A549 treated with AZD9567 at 1 μM for 4 hours (cell line): Measurements from ENCODE around the gene EIF4B. TPM values are rescaled to one million over a fixed set of nuclear protein-coding genes. Genes with fewer than 3 reads are reported as not detected.

Experiments
- total RNA-seq: library from RNA; stranded (reverse); fragments of 200-300 nt; extraction: Qiagen RNA extraction; gene quantifications from 5 replicates; pipeline ENCODE4 v1.2.3, GENCODE V29; 2022; ENCODE audit not compliant: insufficient read depth

Gene EIF4B, protein sequence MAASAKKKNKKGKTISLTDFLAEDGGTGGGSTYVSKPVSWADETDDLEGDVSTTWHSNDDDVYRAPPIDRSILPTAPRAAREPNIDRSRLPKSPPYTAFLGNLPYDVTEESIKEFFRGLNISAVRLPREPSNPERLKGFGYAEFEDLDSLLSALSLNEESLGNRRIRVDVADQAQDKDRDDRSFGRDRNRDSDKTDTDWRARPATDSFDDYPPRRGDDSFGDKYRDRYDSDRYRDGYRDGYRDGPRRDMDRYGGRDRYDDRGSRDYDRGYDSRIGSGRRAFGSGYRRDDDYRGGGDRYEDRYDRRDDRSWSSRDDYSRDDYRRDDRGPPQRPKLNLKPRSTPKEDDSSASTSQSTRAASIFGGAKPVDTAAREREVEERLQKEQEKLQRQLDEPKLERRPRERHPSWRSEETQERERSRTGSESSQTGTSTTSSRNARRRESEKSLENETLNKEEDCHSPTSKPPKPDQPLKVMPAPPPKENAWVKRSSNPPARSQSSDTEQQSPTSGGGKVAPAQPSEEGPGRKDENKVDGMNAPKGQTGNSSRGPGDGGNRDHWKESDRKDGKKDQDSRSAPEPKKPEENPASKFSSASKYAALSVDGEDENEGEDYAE
- total RNA-seq, result 223 to 321 TPM (median 255 TPM) in 5 replicates

DNA sequence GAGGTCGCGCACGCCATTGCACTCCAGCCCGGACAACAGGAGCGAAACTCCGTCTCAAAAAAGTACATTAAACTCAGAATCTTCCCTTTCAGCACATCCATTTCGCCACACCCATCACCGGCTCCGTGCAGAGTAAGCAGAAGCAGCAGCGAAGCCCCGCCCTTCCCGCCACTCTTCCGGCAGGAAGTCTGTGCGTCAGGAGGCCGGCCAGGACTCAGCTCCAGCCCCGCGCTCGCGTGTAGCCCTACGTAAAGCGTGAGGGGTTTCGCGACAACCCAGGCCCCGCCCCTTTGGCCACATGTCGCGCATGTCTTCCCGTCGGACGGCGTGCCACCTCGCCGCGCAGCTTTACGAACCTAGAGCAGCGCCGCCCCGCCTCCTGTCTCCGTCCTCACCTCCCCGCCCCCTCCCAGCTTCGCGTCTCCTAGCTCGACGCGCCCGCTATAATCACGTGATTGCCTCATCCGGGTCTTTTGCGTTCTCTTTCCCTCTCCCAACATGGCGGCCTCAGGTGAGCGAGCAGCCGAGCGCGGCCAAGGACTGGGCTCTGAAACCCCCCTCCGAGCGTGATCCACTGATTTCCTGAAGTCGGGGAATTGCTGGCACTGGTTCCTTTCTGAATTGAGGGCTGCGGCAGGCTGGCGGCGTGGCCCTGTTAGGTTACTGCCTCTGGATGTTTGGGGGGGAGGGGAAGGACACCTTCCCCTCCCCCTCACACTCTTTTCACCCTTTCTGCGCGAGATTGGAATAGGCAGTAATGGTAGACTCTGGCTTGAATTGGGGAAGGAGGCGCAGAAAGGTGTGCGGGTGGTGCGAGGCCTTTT lies at the start of gene EIF4B:
EIF4B (plus strand) TSS at position 471 of the 824 bp plus-strand sequence; CDS start at position 499, 28 bp downstream.

DNA sequence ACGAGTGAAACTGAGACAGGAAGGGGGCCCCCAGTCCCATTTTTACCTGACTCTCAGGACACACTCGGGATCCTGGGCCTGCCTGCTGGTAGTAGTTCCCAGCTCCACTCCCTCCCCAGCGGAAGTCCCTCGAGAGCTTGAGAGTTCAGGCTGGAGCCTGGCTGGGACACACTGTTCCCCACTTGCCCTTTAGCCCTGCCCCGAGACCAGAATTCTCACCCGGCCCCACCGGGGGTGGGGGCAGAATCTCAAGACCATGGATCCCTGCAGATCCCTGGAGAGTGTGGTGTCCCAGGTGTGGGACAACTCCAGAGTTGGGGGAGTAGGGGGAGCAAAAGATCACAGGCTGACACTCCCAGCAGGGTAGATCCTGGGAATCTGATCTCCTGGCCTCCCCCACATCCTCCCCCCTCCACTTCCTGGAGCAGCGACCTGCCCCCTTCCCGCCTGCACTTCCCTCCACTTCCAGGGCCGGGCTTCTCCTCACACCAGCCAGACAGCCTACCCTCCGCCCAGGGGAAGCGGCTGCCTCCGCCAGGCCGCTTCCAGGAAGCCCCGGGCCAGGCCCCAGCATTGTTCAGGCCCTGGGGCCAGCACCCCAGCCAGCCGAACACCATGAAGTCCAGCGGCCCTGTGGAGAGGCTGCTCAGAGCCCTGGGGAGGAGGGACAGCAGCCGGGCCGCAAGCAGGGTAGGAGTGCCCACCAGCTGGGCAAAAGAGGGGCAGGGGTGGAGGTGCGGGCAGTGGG lies 43.5 kb downstream of the EIF4B start, which contains the start of gene TNS2:
TNS2 (plus strand) TSS at position 495 of the 748 bp plus-strand sequence; CDS start at position 616, 121 bp downstream.

DNA sequence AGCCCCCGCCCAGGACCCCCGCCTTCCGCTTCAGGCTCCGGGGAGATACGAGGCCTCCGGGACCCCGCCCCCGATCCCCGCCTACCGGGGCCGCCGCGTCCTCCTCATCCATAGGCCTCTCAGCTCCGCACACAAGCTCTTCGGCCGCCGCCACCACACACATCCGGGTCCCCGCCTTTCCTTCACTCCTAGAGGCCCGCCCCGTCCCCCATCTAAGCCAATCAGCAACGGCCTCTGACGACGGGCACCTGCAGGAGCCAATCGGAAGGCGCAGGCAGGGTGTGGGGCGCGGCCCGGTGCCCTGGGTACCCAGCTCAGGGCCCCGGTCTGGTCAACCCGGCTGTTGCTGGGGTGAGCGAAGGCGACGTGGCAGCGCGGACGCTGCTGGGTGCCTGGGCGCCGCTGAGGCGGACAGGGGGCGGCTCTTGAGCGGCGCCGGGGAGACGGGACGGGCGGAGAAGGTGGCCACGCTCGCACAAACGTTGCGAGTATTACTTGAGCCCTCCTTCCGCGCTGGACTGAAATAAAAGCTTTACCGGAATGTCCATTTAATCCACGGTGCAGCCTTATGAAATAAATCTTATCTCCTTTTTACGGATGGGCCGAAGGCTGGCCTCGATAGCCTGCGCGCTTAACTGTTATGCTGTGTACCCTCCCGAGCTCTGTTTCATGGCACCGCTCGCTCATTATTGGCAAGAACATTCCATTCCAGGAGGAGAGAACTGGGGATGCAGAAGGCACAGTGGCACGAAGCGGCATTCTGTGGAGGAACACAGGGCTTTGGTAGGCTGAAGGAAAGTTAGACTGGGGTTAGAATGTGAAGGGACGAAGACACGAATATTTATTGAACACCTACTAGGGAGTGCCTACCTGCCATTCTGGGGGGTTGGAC lies 73.2 kb downstream of the EIF4B start, which contains the start of gene SPRYD3:
SPRYD3 (minus strand) TSS at position 165 of the 892 bp plus-strand sequence; CDS start at position 108, 57 bp downstream.

Other genes with a start within 250 kb of the EIF4B start
- not detected in 5 replicates for gene KRT76, start 229.1 kb upstream of the EIF4B start, total RNA-seq
- 0.05 to 0.08 TPM (median 0.08 TPM) in 3 of 5 replicates, not detected in the others for gene KRT3, start 210.3 kb upstream of the EIF4B start, total RNA-seq
- 2.2 to 5.4 TPM (median 3.3 TPM) in 5 replicates for gene KRT4, start 192.3 kb upstream of the EIF4B start, total RNA-seq
- gene KRT79, start 172.1 kb upstream of the EIF4B start, total RNA-seq, result 0.03 to 0.12 TPM in 2 of 5 replicates, not detected in the others
- 0.06 to 0.10 TPM (median 0.07 TPM) in 3 of 5 replicates, not detected in the others for gene KRT78, start 157.5 kb upstream of the EIF4B start, total RNA-seq
- gene KRT8, start 101.4 kb upstream of the EIF4B start, total RNA-seq, result 3,881 to 5,092 TPM (median 4,868 TPM) in 5 replicates
- gene KRT18, start 57.3 kb upstream of the EIF4B start, total RNA-seq, result 2,648 to 3,325 TPM (median 3,183 TPM) in 5 replicates
- gene TNS2, start 43.6 kb downstream of the EIF4B start, total RNA-seq, result 18.5 to 49.7 TPM (median 42.3 TPM) in 5 replicates
- gene SPRYD3, start 72.9 kb downstream of the EIF4B start, total RNA-seq, result 36.1 to 38.5 TPM (median 36.8 TPM) in 5 replicates
- 134 to 246 TPM (median 225 TPM) in 5 replicates for gene IGFBP6, start 91.2 kb downstream of the EIF4B start, total RNA-seq
- 0.12 to 0.21 TPM (median 0.17 TPM) in 4 of 5 replicates, not detected in the other for gene SOAT2, start 97.0 kb downstream of the EIF4B start, total RNA-seq
- gene ZNF740, start 174.3 kb downstream of the EIF4B start, total RNA-seq, result 9.3 to 16.7 TPM (median 14.9 TPM) in 5 replicates
- gene CSAD, start 174.5 kb downstream of the EIF4B start, total RNA-seq, result 3.9 to 7.6 TPM (median 6.5 TPM) in 5 replicates
- 0.24 to 0.51 TPM (median 0.38 TPM) in 4 of 5 replicates, not detected in the other for gene ITGB7, start 200.8 kb downstream of the EIF4B start, total RNA-seq
- gene RARG, start 225.8 kb downstream of the EIF4B start, total RNA-seq, result 18.2 to 24.2 TPM (median 21.9 TPM) in 5 replicates